ELF-1 (cell line): ENCODE results near the gene ARHGAP12.
"Not testable (repeated sequence)": the region's sequence is repeated elsewhere in the genome, so short reads cannot be mapped to it uniquely, and the experiment has no call there.

ENCODE experiments used
- DNase-seq: peaks from one replicate; pipeline ENCODE4 v3.0.0-alpha.2; 2016; ENCODE audit warnings: low read depth, low spot score

Gene ARHGAP12

DNA sequence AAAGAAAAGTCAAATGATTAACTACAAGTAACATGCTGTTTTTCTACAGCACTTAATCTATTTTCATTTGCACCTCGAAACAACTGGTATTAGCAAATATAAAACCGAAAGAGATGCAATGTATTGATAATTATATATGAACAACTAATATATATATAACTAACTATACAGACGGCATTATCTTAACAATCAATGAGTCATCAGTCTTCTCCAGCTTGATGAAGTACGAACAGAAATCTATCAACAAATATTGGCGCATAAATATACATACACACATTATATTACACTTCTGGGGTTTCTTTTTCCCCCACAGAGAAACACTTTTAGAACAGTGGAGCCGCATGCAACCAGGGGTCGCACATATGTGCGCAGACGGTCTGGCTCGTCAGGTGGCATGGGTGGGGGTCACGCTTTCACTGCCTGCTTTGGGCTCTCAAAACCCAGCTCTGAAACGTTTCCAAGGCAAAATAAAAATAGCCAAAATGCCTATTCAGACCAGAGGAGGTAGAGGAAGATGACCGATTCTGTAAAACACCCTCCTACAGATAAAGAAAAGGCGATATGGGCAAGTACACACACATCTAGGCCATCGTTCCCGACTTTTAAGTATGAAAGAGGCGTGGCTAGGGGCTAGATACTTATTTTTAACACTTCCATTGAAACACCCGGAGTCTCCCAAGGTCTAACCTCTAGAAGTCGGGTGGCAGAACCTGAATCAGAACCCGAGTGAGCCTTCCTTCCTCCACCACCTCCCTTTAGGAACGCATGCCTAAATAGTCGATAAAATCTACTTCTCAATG, 1.7 kb downstream of the ARHGAP12 start:
- peak; percentile 19 for DNase-seq

DNA sequence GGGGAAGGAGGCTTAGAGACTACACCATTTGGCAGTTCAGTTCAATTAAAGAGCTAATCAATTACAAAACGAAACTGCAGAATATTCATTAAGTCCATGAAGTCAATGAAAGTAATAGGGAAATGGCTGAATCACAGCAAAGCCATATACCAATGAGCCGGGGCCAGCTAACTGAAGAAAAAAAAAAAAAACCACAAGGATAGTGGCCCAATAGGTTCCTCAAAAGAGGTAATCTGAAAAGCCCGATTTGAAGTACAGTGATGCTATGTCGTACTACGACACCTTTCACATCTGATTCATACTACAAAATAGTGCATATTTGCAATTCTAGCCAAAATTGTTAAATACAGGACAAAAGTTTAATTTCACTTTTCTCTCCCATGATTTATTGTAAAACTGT, 2.5 kb downstream of the ARHGAP12 start:
- DNase-seq, result no peak

DNA sequence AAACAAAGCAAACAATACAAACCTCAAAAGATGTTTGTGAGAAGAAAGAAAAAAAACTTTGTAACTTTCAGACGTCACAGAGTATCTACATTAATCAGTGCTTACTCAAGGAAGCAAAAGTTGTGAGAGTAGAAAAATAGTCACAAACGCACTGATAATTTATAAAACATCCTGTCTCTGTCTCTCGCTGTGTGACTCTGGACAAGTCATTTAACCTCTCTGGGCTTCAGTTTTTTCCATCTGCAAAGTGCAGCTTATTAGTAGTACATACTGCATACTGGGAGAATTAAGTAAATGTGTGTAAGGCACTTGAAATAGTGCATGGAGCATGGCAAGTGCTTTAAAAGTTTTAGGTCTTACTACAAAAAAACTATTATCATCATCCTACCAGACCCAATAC, 3.8 kb downstream of the ARHGAP12 start:
- DNase-seq, result no peak

DNA sequence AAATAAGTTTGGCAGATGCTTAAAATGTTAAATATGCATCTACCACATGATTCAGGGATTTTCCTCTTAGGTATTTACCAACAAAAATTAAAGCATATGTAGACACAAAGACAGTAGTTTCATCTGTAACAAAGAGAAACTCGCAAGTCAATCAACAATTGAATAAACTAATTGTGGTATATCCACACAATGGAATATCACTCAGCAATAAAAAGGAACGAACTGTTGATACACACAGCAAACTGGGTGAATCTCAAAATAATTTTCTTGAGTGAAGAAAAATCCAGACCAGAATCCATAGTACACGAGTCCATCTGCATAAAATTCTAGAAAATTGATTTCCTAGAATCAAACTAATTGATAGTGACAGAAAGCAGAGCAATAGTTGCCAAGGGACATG, 5.2 kb downstream of the ARHGAP12 start:
- no peak for DNase-seq

DNA sequence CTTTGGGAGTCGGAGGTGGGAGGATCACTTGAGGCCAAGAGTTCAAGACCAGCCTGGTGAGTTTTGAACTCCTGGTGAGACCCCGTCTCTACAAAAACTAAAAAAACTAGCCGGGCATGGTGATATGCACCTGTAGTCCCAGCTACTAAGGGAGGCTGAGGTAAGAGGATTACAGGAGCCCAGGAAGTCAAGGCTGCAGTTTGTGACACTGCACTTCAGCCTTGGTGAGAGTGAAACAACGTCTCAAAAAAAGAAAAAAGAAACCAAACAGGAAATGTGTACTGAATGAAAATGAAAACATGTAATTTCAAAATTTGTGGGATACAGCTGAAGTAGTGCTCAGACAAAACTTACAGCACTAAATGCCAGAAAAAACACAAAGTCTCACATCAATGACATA, 7.6 kb downstream of the ARHGAP12 start:
- DNase-seq, result no peak

DNA sequence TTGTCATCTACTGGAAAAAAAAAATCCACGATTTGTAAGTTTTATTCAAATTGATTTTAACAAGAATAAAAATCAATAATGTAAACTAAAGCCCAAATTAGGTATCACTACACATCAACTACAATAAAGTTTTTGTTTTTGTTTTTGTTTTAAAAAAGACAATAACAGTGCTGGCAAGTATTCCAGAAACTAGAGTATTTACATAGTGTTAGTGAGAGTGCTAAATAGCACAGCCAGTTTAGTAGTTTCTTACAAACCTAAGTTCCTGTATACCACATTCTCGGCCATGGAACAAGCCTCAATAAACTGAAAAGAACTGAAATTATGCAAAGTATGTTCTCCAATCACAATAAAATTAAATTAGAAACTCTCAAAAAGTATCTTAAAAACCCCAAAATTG, 8.1 kb downstream of the ARHGAP12 start:
- no peak for DNase-seq

DNA sequence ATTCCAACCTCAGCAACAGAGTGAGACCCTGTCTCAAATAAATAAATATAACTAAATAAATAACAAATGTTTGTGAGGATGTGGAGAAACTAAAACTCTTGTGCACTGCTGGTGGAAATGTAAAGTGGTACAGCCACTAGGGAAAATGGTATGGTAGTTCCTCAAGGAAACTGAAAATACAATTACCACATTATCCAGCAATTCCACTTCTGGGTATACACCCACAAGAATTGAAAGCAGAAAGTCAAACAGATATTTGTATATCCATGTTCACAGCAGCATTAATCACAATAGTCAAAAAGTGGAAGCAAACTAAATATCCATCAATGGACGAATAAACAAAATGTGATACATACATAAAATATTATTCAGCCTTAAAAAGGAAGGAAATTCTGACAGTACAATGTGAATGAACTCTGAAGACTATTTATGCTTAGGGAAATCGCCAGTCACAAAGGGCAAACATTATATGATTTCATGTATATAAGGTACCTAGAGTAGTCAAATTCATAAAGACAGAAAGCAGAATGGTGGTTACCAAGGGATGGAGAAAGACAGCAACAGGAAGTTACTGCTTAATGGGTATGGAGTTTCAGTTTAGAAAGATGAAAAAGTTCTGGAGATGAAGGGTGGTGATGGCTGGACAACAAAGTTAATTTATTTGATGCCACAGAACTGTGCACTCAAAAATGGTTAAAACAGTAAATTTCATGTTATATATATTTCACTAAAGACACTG, 9.8 kb downstream of the ARHGAP12 start:
- DNase-seq, result no peak

DNA sequence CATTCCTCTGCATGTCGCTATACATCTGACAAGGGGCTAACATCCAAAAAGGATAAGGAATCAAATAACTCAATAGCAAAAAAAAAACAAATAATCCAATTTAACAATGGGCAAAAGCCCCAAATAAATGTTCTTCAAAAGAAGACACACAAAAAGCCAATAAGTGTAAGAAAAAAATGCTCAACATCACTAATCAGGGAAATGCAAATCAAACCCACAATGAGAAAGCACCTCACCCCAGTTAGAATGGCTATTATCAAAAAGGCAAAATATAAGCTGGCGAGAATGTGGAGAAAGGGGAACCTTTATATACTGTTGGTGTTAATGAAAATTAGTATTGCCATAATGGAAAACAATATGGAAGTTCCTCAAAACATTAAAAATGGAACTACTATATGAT, 14.3 kb downstream of the ARHGAP12 start:
- DNase-seq, result no peak

DNA sequence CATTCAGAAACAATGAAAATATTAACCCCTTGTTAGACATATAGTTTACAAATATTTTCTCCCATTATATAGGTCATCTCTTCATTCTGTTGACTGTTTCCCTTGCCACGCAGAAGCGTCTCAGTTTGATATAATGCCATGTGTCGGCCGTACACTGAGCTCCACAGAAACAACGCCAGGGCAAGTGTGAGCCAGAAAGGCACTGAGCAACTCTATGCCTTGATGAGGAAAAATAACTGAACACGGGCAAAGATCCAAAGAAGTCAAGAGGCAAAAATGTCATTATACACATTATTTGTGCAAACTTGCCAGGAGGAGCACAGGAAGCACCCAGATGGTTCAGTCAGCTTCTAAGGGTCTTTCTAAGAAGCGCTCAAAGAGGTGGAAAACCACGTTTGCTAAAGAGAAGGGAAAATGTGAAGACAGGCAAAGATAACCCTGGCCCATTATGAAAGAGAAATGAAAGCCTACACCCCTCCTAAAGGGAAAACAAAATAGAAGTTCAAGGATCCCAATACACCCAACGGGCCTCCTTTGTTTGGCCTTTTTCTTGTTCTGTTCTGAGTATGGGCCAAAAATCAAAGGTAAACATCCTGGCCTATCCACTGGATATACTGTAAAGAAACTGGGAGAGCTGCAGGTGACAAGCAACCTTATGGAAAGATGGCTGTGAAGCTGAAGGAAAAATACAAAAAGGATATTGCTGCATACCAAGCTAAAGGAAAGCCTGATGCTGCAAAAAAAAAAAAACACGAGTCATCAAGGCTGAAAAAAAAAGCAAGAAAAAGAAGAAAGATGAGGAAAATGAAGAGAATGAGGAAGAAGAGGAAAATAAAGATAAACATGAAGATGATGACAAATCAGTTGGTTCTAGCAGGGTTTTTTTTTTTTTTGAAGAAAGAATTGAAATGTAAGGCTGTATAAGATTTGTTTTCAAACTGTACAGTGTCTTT, 15.5 kb downstream of the ARHGAP12 start:
- DNase-seq, result no peak

DNA sequence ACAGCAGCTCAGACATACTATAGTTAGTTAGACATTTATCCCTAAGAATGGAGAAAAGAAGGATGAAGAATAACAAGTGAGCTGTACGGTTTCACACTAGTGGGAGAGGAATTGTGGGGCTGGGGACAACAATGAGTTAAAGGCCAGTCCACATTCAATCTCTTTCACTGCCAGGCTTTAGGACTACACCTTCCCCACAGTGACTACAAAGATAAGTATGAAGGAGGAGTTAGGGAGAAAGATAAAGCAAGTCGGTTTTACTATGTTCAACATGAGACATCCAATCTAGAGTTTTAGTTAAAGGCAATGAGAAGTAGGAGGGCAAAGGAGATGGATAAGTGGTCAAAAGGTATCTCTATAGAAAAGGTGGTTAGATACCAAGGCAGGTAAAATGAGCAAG, 16.3 kb downstream of the ARHGAP12 start:
- DNase-seq, result no peak

DNA sequence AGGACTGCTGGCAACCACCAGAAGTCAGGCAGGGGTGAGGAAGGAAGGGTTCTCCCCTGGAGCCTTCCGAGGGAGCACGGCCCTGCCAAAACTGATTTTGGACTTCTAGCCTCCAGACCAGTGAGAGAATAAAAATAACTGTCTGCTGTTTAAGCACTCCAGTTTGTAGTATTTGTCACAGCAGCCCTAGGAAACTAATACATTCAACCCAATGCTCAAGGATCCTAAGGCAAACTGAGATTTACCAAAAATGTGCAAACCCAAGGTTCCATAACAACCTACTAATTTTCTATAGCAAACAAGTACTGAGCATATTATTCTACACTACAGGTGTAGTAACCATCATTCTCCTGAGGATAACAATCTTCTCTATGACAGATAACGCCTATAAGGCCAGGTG, 18.6 kb downstream of the ARHGAP12 start:
- no peak for DNase-seq

DNA sequence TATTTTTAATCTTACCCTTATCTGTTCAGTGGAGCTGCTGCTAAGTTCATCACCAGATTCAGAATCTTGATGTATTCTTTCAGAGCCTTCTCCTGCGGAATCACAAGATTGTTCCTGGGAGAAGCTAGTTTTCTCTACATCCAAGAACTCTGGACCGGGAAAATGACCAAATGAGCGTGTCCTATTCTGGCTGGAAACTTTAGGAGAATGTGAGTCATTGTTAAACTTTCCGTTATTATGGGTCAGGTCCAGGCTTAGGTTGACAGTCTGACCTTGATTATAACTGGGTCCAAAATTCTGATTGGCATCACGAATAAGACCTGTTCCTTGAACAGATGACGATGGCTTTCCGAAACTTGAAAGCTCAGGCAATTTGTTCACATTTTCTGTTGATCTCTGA, 20.5 kb downstream of the ARHGAP12 start:
- no peak for DNase-seq

DNA sequence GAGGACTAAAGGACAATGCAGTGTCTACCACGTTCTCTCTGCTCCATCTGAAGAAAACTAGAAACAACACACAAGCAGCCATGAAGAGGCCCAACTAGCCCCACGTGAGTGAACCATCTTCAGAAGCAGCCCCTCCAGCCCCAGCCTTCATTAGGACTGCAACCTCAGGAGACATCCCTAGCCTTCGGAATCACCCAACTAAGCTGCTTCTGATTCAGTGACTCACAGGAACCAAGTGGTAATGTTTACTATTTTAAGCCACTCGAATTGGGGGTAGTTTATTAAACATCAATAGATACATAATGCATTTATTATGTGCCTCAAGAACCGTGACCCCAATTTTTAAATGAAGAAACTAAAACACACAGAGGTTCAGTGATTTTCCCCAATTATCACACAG, 22.6 kb downstream of the ARHGAP12 start:
- DNase-seq, result no peak

DNA sequence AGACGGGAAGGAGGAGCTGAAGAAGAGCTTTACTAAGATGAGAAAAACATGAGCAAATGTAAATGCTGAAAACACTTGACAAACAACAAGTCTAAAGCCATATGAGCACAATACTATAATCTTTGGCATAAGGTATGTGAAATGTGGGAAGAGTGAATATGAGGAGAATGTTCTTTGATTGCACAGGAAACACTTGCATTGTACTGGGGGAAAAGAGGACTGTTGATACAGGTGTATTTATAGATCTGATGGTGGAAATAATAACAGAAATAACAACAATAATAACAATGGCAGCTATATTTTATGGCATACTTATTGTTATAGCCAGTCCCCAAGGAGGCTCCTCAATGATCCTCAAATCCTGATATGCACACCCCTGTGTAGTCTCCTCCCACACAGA, 23.0 kb downstream of the ARHGAP12 start:
- DNase-seq, result no peak

DNA sequence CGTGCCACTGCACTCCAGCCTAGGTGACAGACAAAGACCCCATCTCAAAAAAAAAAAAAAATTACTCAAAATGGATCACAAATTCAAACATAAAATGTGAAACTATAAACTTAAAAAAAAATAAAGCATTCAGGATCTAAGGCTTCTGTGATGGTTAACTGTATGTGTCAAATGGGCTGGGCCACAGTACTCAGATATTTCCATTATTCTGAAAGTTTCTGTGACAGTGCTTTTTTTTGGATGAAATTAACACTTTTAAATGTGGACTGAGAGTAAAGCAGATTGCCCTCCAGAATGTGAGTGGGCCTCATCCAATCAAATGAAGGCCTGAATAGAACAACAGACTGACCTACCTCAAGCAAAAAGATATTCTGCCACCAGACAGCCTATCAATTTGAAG, 26.0 kb downstream of the ARHGAP12 start:
- no peak for DNase-seq

DNA sequence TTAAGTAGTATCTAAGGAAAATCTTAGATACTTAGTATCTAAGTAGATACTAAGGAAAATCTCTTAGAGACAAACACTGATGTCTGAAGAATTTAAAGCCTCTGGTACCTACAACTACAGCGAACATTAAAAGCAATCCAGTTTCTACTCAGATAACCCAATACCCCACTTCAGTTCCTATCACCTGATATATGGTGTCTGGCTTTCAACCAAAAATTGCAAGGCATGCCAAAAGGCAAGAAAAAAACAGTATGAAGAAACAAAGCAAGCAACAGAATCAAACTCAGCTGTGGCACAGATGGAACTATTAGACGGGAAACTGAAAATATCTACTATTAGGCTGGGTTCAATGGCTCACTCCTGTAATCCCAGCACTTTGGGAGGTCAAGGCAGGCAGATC, 31.1 kb downstream of the ARHGAP12 start:
- no peak for DNase-seq

DNA sequence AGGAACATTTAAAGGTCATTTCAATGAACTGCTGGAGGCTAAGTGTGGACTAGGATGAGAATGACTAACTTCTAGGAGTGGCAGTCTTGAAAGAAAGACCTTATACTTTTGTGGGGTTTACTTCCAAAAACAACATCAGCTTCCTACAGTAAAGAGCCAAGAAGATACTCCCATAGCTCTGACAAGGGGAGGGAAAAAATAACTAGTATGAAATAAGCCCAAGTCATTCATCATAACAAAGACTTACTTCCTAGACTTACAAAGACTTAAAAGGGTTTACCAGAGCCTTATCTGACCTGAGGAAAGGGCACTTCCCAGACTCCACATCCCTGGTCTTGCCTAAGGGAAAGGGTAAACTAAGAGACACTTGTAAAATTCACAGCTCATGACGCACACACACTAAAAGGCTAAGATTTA, 31.7 kb downstream of the ARHGAP12 start:
- peak; percentile 74 for DNase-seq

DNA sequence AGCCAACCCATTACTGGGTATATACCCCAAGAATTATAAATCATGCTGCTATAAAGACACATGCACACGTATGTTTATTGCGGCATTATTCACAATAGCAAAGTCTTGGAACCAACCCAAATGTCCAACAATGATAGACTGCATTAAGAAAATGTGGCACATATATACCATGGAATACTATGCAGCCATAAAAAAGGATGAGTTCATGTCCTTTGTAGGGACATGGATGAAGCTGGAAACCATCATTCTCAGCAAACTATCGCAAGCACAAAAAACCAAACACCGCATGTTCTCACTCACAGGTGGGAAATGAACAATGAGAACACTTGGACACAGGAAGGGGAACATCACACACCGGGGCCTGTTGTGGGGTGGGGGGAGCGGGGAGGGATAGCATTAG, 32.9 kb downstream of the ARHGAP12 start:
- DNase-seq, result not testable (repeated sequence)

DNA sequence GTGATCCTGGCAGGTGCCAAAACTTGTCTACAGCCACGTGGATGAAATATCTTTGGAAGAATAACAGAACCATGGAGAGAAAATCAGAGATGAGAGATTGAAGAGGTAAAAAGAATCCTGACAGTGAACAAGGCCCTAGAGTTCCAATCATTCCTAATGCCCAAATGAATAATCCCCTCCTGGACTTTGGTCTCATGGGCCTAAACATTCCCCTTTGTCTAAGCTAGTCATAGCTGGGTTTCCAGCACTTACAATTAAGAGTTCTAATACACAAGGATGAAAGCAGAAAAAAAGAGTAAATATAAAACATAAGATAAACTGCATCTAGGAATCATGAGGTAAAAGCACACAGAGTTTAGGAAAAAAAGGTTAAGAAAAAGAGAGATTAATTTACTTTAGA, 40.2 kb downstream of the ARHGAP12 start:
- no peak for DNase-seq

DNA sequence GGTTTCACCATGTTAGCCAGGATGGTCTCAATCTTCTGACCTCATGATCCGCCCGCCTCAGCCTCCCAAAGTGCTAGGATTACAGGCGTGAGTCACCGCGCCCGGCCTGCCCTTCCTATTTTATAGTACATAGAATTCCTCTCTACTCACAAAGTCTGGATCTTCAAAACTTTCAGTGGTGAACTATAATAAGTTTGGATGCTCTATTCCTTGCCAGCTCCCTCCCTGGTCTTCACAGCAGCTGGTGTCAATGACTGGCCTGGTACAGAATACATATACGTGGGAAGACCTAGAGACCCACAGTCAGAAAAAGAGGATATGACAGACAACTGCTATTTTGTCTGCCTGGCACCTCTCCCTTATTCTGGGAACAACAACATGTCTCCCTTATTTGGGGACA, 40.8 kb downstream of the ARHGAP12 start:
- no peak for DNase-seq

DNA sequence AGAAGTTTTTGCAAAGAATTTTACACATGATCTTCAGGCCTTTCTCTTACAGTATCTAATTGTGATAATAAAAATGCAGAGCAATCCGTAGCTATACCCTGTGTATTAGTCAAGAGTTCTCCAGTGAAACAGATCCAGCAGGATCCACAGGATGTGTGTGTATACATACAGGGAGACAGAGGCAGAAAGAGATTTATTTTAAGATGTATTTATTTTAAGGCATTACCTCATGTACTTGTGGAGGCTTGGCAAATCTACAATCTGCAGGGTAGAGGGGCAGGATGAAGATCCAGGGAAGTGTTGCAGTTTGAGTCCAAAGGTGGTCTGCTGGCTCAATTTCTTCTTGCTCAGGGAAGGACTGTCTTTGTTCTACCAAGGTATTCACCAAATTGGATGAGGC, 41.7 kb downstream of the ARHGAP12 start:
- no peak for DNase-seq

DNA sequence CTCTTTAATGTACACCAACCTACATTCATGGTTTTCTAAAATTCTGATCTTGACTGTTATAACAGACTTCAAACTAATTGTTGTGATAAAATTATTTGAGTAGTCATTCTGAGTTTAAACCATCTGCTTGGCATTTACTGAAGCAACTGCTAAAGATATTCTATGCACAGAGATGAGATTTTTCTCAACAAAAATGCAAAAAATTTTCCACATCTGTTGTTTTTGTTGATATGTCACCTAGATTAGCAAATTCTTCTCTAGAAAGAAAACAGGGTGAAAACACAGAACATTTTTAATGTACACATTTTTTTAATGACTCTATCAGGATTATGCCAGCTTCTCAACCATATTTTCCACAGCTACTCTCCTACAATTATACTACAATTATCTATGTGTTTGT, 42.7 kb downstream of the ARHGAP12 start:
- no peak for DNase-seq
